Measurements from ENCODE around the gene CNGB1. TPM values are rescaled to one million over a fixed set of nuclear protein-coding genes. Genes with fewer than 3 reads are reported as not detected.

CNGB1 gene
- total and polyA plus RNA-seq, 8 donors = 0.03 to 0.43 (median 0.05) TPM; not detected in 3

DNA sequence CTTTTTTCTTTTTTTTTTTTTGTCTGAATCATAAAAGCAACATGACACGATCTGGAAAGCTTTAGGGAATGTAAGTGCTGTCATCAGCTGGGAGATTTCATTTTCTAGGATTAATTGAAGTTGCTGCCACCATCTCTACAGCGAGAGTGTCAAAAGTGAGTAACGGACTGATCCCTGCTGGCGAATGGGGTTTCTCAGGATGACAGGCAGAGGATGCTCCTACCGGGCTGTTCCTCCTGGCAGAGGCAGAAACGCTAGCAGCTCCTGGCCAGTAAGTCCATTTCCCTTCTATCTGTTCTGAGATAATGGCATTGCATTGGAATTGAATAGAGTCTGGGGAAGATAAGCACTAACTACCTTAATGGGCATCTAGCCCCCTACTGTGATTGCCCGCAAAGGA is 88.1 kb downstream of the CNGB1 start:
- peaks cover 0 to 3% (median 0%) of the 10 kb centered on the region in 3 donors for H3K4me1 ChIP-seq
- H3K27me3 ChIP-seq = no peaks in the 10 kb centered on the region
- no peak for FAIRE-seq
- DNase-seq = no peak
- no peak for ATAC-seq
- H3K9me3 ChIP-seq = no peaks in the 10 kb centered on the region
- no peak for TF ChIP-seq CTCF (IDR thresholded peaks at IDR 0.05)
- no peak overlapping the region for H3K27ac ChIP-seq
- H3K36me3 ChIP-seq = no peaks in the 10 kb centered on the region
- intact Hi-C loops (cut with DNase I) = no loop called here
- H3K4me3 ChIP-seq = no peak overlapping the region
- 72 to 81% methylated on average over 7 of the region's 7 CpGs for WGBS, 2 donors

- intact Hi-C loops (cut with DNase I) = no loop called here
- Histone ChIP-seq H3K36me3 (no peaks in the 10 kb centered on the region), H3K9me3 (no peaks in the 10 kb centered on the region), H3K4me1 (peaks cover 0 to 3% (median 0%) of the 10 kb centered on the region in 3 donors), H3K27ac (no peak overlapping the region), H3K4me3 (no peak overlapping the region), H3K27me3 (no peaks in the 10 kb centered on the region)
- WGBS, 2 donors = 53 to 69% methylated on average over 2 of the region's 2 CpGs
- TF ChIP-seq CTCF (IDR thresholded peaks at IDR 0.05) = no peak
- ATAC-seq = no peak
- DNase-seq = no peak
- no peak for FAIRE-seq
Observed at GRCh38 chr16:57882206-57882605, 88.7 kb downstream of the CNGB1 start.

DNA sequence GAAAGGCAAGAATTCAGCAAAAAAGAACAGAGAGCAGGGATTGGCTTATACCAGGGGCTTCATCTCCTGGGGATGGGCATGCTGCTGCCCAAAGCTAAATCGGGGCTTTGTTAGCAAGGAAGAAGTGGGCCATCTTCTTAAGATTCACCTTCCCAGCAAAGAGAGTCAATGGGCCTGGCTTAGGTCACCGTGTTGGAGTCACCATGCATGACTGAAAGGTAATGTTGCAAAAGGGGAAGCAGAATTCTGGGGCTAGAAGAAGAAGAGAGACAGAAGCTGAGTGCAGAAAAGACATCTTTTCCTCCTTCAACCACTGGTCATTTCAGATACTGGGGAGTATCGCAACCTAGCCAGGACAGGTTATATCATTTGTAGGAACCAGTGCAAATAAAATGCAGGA is 92.3 kb downstream of the CNGB1 start:
- peaks cover 0 to 3% (median 0%) of the 10 kb centered on the region in 3 donors for H3K4me1 ChIP-seq
- DNase-seq (no peak), ATAC-seq (no peak), FAIRE-seq (no peak)
- H3K36me3 ChIP-seq = no peaks in the 10 kb centered on the region
- H3K4me3 ChIP-seq = no peak overlapping the region
- H3K27me3 ChIP-seq = no peaks in the 10 kb centered on the region
- H3K27ac ChIP-seq = no peak overlapping the region
- WGBS, 2 donors = 70 to 93% methylated on average over 3 of the region's 3 CpGs
- intact Hi-C loops (cut with DNase I) = no loop called here
- no peaks in the 10 kb centered on the region for H3K9me3 ChIP-seq
- no peak for TF ChIP-seq CTCF (IDR thresholded peaks at IDR 0.05)

GRCh38 chr16:57876210-57876609 is 94.7 kb downstream of the CNGB1 start:
- no peak for DNase-seq
- no peak for ATAC-seq
- no peaks in the 10 kb centered on the region for H3K9me3 ChIP-seq
- intact Hi-C loops (cut with DNase I) = no loop called here
- no peaks in the 10 kb centered on the region for H3K27me3 ChIP-seq
- H3K4me1 ChIP-seq = no peaks in the 10 kb centered on the region
- 78 to 95% methylated on average over 4 of the region's 4 CpGs for WGBS, 2 donors
- FAIRE-seq = no peak
- TF ChIP-seq CTCF (IDR thresholded peaks at IDR 0.05) = no peak
- H3K4me3 ChIP-seq = no peak overlapping the region
- H3K27ac ChIP-seq = no peak overlapping the region
- no peaks in the 10 kb centered on the region for H3K36me3 ChIP-seq

DNA sequence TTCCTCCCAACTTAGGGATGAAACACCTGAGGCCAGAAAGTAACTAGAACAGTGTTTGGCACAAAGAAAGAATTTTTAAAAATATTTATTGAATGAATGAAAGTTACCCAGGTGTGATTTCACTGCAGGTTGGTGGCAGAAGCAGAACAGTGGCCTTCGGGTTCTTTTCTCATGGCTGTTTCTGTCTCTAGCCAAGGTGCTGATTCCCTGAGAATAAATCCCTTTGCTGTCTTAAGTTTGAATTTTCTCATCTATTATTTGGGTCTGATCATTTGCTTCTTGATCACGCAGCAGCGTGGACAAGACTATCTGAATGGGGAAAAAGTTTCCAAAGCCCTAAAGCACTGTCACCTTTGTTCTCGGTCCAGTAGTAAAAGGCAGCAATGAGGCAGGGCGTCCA is 95.6 kb downstream of the CNGB1 start:
- no peak for DNase-seq
- no peak for TF ChIP-seq CTCF (IDR thresholded peaks at IDR 0.05)
- no peaks in the 10 kb centered on the region for H3K27me3 ChIP-seq
- FAIRE-seq = no peak
- intact Hi-C loops (cut with DNase I) = no loop called here
- H3K9me3 ChIP-seq = no peaks in the 10 kb centered on the region
- no peak for ATAC-seq
- no peak overlapping the region for H3K4me3 ChIP-seq
- no peaks in the 10 kb centered on the region for H3K4me1 ChIP-seq
- H3K27ac ChIP-seq = no peak overlapping the region
- no peaks in the 10 kb centered on the region for H3K36me3 ChIP-seq
- 84 to 86% methylated on average over 5 of the region's 5 CpGs for WGBS, 2 donors
